GM19023 (cell line): Measurements from ENCODE around the gene CFHR1.
"Not testable (repeated sequence)": the region's sequence is repeated elsewhere in the genome, so short reads cannot be mapped to it uniquely, and the experiment has no call there.

Experiments
- ATAC-seq: cut with Tn5 transposase; IDR thresholded peaks from one replicate; pipeline ENCODE4 v1.9.1; 2021; ENCODE audit warnings: mild to moderate bottlenecking, moderate library complexity; ENCODE audit not compliant: unreplicated experiment

Gene CFHR1

DNA sequence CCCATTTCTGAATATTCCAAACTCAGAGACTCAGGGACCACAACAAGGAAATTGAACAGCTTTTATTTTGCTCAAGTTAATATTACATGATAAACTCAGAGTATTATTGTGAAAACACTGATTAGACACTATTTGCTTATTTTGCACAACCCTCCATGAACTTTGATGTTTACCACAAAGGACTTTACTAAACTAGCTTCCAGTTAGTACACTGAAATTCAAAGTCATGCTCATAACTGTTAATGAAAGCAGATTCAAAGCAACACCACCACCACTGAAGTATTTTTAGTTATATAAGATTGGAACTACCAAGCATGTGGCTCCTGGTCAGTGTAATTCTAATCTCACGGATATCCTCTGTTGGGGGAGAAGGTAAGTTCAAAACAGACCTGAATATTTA lies at the start of gene CFHR1:
TSS of gene CFHR1 (plus strand) at position 201 of the 400 bp plus-strand sequence. CDS start at position 315, 114 bp downstream.
- ATAC-seq: not testable (repeated sequence)

DNA sequence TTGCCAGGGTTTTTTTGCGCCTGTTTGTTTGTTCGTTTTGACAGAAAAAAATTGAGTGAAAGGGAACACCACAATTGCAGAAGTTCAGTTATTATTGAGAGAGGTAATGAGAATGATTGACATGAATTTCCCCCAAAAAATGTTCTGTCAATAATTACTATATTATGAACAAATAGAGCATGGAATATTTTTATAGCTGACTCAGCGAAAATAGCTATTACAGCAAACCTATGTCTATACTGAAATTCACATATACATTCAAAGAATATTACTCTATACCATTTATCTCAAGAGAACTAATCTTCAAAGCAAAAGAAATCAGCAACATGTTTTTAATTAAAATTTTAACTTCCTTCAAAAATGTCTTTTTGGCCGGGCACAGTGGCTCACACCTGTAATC lies 49.7 kb upstream of the CFHR1 start:
- ATAC-seq: not testable (repeated sequence)

DNA sequence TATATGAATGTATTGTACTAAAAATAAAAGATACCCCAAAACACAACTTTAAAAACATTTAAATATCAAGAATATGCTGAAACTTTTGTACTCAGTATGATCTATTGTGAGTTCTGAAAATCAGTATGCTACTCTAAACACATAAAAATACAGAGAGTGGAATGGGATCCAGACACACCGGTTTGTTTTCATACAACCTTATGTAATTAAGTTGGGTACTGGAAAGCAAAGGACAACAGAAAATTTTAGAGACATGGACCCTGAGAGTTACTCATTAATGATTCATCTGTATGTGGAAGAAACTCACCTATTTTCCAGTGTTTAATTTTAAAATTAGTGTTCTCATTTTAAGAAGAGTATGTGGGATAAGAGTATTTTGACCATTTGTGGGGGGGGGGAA lies 45.8 kb upstream of the CFHR1 start:
- ATAC-seq: no peak

DNA sequence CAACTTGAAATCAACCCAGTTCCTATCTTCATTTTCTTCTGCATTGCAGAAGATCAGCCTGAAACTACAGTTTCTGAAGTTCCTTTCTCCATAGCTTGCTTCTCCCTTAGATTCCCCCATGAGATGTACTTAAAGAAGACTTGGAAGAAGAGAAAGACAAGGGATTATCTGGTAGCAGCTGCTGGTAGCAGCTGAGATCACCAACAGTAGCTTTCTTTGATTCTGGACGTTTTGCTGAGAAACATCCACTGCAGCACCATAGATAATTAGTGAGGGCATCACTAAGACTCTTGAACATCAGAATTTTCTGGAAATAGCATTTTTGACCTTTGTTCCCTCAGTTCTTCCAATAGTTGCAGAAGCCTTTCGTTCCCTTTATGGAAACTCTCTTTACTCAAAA lies 45.4 kb upstream of the CFHR1 start:
- ATAC-seq: no peak

DNA sequence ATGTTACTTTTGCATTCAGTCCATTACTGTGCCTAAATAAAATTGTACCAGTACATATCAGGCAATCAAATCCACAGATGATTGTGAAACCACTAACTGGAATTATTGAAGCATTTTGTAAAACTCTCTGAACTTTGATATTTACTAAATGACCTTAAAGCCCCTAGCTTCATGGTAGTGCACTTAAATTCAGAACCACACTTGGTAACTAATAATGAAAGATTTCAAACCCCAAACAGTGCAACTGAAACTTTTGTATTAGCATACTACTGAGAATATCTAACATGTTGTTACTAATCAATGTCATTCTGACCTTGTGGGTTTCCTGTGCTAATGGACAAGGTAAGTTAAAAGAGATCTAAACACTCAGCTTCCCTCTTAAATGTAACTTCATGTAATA lies 44.9 kb upstream of the CFHR1 start, which contains the start of gene CFHR3:
TSS of gene CFHR3 (plus strand) at position 238 of the 400 bp plus-strand sequence. CDS start at position 285, 47 bp downstream.
- ATAC-seq: peak; percentile 90

DNA sequence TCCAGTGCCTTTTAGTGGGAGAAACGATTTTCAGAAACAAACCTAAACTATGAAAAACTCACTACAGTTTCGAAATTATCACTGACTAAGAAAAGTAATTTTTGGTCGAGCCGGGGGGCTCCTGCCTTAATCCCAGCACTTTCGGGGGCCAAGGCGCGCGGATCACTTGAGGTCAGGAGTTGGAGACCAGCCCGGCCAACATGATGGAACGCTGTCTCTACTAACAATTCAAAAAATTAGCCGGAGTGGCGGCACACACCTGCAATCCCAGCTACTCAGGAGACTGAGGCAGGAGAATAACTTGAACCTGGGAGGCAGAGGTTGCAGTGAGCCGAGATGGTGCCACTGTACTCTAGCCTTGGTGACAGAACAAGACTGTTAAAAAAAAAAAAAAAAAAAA lies 41.9 kb upstream of the CFHR1 start:
- ATAC-seq: no peak

DNA sequence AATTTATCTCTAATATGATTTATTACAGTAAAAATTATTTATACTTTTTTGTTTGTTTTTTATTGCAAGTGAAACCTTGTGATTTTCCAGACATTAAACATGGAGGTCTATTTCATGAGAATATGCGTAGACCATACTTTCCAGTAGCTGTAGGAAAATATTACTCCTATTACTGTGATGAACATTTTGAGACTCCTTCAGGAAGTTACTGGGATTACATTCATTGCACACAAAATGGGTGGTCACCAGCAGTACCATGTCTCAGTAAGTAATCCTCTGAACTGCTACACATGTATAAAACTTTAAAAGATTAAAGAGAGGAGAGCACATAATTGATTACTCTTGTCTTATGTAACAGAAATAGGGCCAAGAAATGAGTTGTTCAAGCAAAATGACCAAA lies 40.4 kb upstream of the CFHR1 start:
- no peak for ATAC-seq

DNA sequence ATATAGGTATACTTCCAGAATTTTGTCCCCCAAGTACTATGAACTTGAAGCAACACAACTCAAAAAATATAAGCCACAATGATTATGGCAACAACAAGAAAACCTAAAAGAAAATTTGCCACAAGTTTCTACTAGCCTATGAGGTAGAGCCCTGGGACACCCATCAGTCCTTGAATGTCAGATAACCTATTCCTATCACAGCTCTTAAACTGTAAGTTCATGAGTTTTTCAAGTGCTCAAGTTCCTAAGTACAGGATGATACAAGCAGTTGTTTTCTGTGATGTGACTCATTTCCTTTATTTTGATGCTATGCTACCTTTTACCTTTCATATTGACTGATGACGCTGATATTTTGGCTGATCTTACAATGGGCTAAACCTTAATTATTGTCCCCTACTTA lies 28.3 kb upstream of the CFHR1 start:
- not testable (repeated sequence) for ATAC-seq

DNA sequence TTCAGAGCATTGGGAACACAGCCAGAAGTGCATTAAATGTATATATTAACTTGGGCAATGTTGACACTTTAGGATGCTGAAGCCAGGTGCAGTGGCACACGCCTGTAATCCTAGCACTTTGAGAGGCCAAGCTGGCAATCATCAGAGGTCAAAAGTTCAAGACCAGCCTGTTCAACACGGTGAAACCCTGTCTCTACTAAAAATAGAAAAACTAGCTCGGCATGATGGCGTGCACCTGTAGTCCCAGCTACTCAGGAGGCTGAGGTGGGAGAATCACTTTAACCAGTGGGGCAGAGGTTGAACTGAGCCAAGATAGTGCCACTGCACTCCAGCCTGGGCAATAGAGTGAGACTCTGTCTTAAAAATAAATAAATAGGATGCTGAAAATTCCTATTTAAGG lies 25.4 kb upstream of the CFHR1 start:
- not testable (repeated sequence) for ATAC-seq

DNA sequence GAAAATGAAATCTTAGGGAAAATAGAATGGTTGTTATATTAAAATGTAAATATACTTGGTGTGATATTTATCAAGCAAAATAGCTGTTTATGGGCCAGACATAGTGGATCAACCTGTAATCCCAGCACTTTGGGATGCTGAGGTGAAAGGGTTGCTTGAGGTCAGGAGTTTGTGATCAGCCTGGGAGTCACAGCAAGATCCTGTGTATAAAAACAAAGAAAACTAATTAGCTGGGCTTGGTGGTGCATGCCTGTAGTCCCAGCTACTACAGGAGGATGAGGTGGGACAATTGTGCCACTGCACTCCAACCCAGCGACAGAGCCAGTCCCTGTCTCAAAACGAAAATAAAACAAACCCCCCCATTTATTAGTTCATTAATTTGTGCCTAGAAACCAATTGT lies 21.6 kb upstream of the CFHR1 start:
- no peak for ATAC-seq

DNA sequence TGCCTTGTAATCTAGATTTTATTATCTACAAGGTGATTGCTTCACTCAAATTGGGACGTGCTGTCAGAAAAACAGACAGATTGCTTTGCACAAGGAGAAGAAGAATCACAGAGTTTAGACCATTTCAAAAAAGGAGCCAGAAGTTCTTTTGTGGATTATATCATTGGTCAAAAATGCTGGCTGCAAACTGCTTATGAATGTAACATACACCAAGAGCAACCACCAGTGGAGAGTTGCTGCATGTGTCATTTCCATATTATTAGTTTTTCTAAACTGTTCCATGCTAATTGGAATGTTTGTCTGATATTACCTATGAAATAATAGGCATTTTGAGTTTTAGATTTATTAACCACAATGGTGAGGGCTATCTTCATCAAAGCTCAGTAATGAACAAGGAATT lies 17.6 kb upstream of the CFHR1 start:
- not testable (repeated sequence) for ATAC-seq

DNA sequence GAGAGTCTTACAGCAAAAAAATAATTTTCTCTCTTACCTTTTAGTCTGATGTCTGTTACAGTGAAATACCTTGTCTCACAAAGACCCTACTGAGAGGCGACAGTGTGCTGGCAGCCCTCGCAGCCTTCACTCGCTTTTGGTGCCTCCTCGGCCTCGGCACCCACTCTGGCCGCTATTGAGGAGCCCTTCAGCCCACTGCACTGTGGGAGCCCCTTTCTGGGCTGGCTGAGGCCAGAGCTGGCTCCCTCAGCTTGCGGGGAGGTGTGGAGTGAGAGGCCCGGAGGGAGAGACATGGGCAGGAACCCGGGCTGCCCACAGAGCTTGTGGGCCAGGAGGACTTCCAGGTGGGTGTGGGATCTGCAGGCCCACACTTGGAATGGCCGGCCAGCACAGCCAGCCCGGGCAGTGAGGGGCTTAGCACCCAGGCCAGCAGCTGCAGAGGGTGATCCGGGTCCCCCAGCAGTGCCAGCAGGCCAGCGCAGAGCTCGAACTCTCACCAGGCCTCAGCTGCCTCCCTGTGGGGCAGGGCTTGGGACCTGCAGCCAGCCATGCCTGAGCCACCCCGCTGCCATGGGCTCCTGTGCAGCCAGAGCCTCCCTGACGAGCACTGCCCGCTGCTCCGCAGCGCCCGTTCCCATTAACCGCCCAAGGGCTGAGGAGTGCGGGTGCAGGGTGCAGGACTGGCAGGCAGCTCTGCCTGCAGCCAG lies 10.8 kb upstream of the CFHR1 start:
- no peak for ATAC-seq

DNA sequence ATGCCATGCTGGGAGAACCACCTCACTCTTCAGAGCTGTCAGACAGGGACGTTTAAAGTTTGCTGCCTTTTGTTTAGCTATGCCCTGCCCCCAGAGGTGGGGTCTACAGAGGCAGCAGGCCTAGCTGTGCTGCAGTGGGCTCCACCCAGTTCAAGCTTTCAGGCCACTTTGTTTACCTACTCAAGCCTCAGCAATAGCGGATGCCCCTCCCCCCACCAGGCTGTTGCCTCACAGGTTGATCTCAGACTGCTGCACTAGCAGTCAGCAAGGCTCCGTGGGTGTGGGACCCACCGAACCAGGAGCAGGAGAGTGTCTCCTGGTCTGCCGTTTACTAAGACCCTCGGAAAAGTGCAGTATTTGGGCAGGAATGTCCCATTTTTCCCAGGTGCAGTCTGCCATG lies 2.1 kb upstream of the CFHR1 start:
- not testable (repeated sequence) for ATAC-seq

DNA sequence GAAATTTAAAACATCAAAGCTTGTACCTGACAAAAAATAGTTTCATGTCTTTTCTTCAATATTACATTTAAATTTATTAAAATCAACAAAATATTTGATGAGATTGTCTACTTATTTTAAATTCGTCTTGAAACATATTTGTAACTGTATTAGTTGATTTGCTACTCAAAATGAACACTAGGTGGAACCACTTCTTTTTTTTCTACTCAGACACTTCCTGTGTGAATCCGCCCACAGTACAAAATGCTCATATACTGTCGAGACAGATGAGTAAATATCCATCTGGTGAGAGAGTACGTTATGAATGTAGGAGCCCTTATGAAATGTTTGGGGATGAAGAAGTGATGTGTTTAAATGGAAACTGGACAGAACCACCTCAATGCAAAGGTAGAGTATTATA lies 8.3 kb downstream of the CFHR1 start:
- ATAC-seq: not testable (repeated sequence)

DNA sequence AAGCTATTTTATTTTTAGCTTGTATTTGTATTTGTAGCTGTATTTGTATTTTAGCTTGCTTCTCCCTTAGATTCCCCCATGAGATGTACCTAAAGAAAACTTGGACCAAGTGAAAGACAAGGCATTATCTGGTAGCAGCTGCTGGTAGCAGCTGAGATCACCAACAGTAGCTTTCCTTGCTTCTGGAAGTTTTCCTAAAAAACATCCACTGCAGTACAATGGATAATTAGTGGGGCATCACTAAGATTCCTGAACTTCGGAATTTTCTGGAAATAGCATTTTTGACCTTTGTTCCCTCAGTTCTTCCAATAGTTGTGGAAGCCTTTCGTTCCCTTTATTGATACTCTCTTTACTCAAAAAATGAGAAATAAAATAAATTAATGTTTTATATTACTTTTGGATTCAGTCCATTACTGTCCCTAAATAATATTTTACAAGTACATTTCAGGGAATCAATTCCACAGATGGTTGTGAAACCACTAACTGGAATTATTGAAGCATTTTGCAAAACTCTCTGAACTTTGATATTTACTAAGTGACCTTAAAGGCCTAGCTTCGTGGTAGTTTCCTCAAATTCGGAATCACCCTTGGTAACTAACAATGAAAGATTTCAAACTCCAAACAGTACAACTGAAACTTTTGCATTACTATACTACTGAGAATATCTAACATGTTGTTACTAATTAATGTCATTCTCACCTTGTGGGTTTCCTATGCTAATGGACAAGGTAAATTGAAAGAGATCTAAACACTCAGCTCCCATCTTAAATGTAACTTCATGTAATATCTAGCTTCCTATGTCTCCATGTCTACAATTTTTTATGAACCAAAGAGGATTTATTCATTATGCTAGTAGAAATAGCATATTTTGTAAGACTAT lies 30.3 kb downstream of the CFHR1 start:
- not testable (repeated sequence) for ATAC-seq

DNA sequence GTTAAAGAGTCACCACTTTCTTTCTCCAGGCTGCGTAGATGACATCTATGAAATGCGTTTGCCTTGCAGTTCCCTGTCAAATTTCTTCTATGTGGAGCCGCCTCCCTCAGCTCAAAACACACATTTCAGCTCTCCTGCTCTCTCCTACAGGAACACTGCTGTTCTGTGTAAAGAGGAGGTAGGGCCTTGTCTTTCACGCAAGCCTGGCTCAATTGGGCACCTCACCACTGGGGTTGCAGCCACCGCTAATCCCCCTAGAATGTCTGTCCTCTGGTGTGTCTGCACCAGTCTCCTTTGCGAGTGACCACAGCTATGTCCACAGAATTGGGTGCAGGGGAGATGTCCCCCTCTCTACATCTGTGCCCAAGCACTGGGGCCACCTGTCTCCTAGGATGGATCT lies 36.5 kb downstream of the CFHR1 start:
- ATAC-seq: no peak

DNA sequence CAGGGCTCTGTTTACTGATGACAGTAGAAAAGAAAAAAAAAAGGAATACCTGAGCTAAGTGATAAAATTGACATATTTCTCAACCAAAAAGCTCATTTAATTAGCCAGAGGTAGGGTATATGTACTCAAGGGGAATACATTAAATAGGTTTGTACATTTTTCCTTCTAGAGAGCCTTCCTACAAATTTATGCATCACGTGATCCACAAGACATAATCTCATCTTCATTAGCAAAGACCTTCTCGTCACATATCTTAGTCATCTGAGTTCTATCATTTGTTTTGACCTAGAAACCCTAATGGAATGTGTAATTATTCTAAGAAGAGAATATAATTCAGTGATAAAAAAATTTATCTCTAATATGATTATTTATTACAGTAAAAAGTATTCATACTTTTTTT lies 37.7 kb downstream of the CFHR1 start:
- no peak for ATAC-seq

DNA sequence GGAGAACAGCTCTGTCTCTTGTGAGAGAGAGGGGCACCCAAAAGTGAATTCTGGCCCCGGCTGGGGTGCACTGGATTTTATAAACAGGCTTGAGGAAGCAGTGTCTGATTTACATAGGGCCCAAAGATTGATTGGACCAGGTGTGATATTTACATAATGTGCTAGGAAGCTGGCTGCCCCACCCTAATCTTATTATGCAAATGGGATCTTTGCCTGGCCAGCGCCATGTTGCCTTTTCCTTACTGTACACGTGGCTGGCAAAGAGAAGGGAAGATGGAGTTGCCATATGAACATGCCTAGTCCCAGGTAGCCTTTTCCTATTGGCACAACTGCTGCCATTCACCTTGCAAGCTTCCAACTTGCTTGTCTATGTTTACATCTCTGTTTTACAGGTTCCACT lies 39.3 kb downstream of the CFHR1 start:
- no peak for ATAC-seq

DNA sequence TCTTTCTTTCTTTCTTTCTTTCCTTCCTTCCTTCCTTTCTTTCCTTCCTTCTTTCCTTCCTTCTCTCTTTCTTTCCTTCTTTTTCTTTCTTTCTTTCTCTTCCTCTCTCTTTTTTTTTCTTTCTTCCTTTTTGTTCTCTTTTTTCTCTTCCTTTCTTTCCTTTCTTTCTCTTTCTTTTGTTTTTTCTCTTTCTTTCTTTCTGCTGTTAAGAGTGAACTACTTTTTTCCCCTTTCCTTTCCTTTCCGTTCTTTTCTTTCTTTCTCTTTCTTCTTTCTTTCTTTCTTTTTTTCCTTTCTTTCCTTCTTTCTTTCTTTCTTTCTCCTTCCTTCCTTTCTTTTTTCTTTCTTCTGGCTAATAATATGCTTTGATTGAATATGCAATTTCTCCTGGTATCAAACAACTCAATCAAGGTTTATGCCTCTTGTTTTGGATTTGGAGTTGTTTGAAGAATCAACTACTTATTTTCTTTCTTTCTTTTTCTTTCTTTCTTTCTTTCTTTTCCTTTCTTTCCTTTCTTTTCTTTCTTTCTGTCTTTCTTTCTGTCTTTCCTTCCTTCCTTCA lies 40.9 kb downstream of the CFHR1 start:
- ATAC-seq: no peak

DNA sequence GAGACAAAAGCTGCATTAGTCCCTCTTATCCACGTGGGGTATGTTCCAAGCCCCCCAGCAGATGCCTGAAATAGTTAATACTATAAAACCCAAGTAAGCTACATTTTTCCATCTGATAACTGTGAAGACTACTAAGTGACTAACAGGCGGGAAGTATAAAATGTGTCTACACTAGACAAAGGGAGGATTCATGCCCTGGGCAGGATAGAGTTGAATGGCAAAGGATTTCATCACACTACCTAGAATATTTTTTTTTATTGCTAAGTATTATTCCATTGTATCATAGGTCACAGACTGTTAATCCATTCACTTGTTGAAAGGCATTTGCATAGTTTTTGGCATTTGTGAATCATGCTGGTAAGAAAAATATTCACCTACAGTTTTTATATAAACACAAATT lies 41.9 kb downstream of the CFHR1 start:
- no peak for ATAC-seq

DNA sequence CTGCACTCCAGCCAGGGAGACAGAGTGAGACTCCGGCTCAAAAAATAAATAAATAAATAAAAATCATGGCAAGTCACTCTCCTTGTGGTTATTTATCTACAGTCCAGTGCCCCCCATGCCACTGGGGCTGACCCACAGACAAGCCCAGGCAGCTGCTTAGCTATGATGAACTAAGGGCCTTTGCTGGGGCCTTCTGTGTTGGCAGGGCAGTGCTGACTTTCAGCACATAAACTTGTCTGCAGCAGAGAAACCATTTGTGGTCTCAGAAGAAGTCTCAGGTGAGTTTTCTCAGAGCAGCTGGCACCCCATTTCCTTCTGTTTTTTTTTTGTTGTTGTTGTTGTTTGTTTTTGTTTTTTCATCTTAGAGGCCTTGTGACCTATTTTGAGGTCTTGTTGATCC lies 47.4 kb downstream of the CFHR1 start:
- no peak for ATAC-seq

DNA sequence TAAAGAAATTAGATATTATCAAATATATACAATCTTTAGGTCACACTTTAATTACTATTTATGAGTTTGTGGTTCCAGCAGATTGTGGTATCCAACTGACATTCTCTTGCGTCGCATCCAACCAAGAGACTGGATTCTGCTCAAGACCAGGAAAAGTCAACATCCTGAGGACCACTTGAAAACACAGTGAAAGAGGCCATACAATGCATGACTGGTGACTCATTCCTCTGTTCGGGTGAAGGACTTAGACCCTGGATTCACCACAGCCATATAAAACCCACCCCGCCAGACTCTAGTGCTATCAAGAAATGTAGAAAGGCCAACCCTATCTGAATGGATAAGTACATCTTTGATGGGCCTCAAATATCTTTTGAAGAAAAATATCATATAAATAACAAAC lies 53.9 kb downstream of the CFHR1 start:
- ATAC-seq: no peak
